Activated CD8-positive, alpha-beta T cell treated with anti-CD3 and anti-CD28 coated beads for 36 hours (primary cell): Measurements from ENCODE around the gene ANXA6. TPM values are rescaled to one million over a fixed set of nuclear protein-coding genes. Genes with fewer than 3 reads are reported as not detected.

Experiments
- ATAC-seq: fragments of 200-7000 bp; cut with Tn5 transposase; one replicate; pipeline ENCODE4 v1.10.0; 2021; ENCODE audit warnings: mild to moderate bottlenecking, moderate library complexity
- CTCF ChIA-PET: fragments of 350-600 bp; sonication (Branson Sonifier 250); formaldehyde crosslinking; loops from one replicate; lab custom pipeline; 2021; ENCODE audit warnings: antibody characterized with exemption; lab: Charles Lee
- POLR2A ChIA-PET: fragments of 350-600 bp; sonication (Branson Sonifier 250); formaldehyde crosslinking; loops from one replicate; lab custom pipeline; 2021; ENCODE audit warnings: antibody characterized with exemption; lab: Charles Lee
- DNase-seq: peaks from one replicate; pipeline ENCODE4 v3.0.0-alpha.2; 2020
- H3K27ac Mint-ChIP-seq: one replicate; pipeline ENCODE4 v1.8.0; 2021; ENCODE audit warnings: mild to moderate bottlenecking, mixed read lengths
- H3K27me3 Mint-ChIP-seq: one replicate; pipeline ENCODE4 v1.8.0; 2021; ENCODE audit warnings: mixed read lengths
- H3K36me3 Mint-ChIP-seq: one replicate; pipeline ENCODE4 v1.8.0; 2021; ENCODE audit warnings: low read depth, mixed read lengths
- H3K4me1 Mint-ChIP-seq: one replicate; pipeline ENCODE4 v1.8.0; 2021; ENCODE audit warnings: low read depth, mixed read lengths
- H3K4me3 Mint-ChIP-seq: one replicate; pipeline ENCODE4 v1.8.0; 2021; ENCODE audit warnings: mild to moderate bottlenecking, moderate library complexity, mixed read lengths
- H3K9me3 Mint-ChIP-seq: one replicate; pipeline ENCODE4 v1.8.0; 2021; ENCODE audit warnings: mixed read lengths
- CTCF ChIP-seq: fragments of 200-600 bp; IDR thresholded peaks from one replicate; pipeline ENCODE4 v1.8.0; 2022; ENCODE audit warnings: antibody characterized with exemption, mild to moderate bottlenecking
- intact Hi-C: fragments of 100-400 bp; cut with micrococcal nuclease; formaldehyde crosslinking; loops from one replicate; pipeline ENCODE4 v1.10.0; 2022
- total RNA-seq, 2 experiments: library from RNA; stranded (reverse); gene quantifications; one replicate each; pipeline ENCODE4 v1.2.3, GENCODE V29; 2021

Gene ANXA6
- total RNA-seq, 2 experiments from 2014 or later = 328 to 336 TPM

- H3K27ac Mint-ChIP-seq = peak overlapping the region; percentile 17
- DNase-seq = no peak
- H3K27me3 Mint-ChIP-seq = no peaks in the 10 kb centered on the region
- CTCF ChIA-PET = interaction anchor here (1.2 to 8.3 kb wide), 4 partner anchors 8 to 95 kb away, joined by 3 to 114 read pairs (median 56); no protein-coding TSS in a partner anchor
- POLR2A ChIA-PET = interaction anchor here (1.3 kb wide), 1 partner anchor 18 kb away, joined by 3 read pairs; no protein-coding TSS in a partner anchor
- intact Hi-C loops = no loop called here
- H3K9me3 Mint-ChIP-seq = no peaks in the 10 kb centered on the region
- no peak for ATAC-seq
- no peak for TF ChIP-seq CTCF
- peaks cover 62% of the 10 kb centered on the region for H3K36me3 Mint-ChIP-seq
- peaks cover 95% of the 10 kb centered on the region for H3K4me1 Mint-ChIP-seq
- no peak overlapping the region for H3K4me3 Mint-ChIP-seq
These were observed 10.5 kb downstream of the ANXA6 start for GRCh38 chr5:151147033-151147432.

- ChIA-PET POLR2A (interaction anchor here (1.2 to 1.6 kb wide), 2 partner anchors 20 to 22 kb away, joined by 3 to 4 read pairs; no protein-coding TSS in a partner anchor), CTCF (interaction anchor here (0.7 to 1.9 kb wide), 4 partner anchors 19 to 94 kb away, joined by 3 to 11 read pairs (median 5); no protein-coding TSS in a partner anchor)
- Mint-ChIP-seq H3K27me3 (no peaks in the 10 kb centered on the region), H3K4me3 (no peak overlapping the region), H3K36me3 (peaks cover 69% of the 10 kb centered on the region), H3K27ac (peak overlapping the region; percentile 31), H3K4me1 (peaks cover 95% of the 10 kb centered on the region), H3K9me3 (no peaks in the 10 kb centered on the region)
- no peak for ATAC-seq
- intact Hi-C loops = no loop called here
- DNase-seq = no peak
- no peak for TF ChIP-seq CTCF
These were observed 11.5 kb downstream of the ANXA6 start for GRCh38 chr5:151146061-151146460.

- no peaks in the 10 kb centered on the region for H3K9me3 Mint-ChIP-seq
- POLR2A ChIA-PET = interaction anchor here (0.6 to 1.6 kb wide), 3 partner anchors 12 to 23 kb away, joined by 3 to 4 read pairs (median 4); no protein-coding TSS in a partner anchor
- no peak for DNase-seq
- TF ChIP-seq CTCF = no peak
- H3K27me3 Mint-ChIP-seq = no peaks in the 10 kb centered on the region
- peaks cover 69% of the 10 kb centered on the region for H3K36me3 Mint-ChIP-seq
- intact Hi-C loops = no loop called here
- no peak overlapping the region for H3K4me3 Mint-ChIP-seq
- CTCF ChIA-PET = interaction anchor here (1.9 to 5.0 kb wide), 3 partner anchors 12 to 93 kb away, joined by 6 to 49 read pairs (median 8); partner anchors contain the start of gene ANXA6
- no peak for ATAC-seq
- peaks cover 94% of the 10 kb centered on the region for H3K4me1 Mint-ChIP-seq
- H3K27ac Mint-ChIP-seq = no peak overlapping the region
These were observed 12.7 kb downstream of the ANXA6 start for GRCh38 chr5:151144922-151145321.

GRCh38 chr5:151144275-151144674 is 13.3 kb downstream of the ANXA6 start:
- CTCF ChIA-PET = interaction anchor here (0.9 to 11.4 kb wide), 4 partner anchors 10 to 20 kb away, joined by 4 to 149 read pairs (median 28); partner anchors contain the start of gene ANXA6
- intact Hi-C loops = no loop called here
- peaks cover 73% of the 10 kb centered on the region for H3K36me3 Mint-ChIP-seq
- H3K27ac Mint-ChIP-seq = peak overlapping the region; percentile 53
- peaks cover 93% of the 10 kb centered on the region for H3K4me1 Mint-ChIP-seq
- DNase-seq (peak; percentile 39), ATAC-seq (no peak)
- no peaks in the 10 kb centered on the region for H3K9me3 Mint-ChIP-seq
- no peak overlapping the region for H3K4me3 Mint-ChIP-seq
- POLR2A ChIA-PET = no interaction called here
- H3K27me3 Mint-ChIP-seq = no peaks in the 10 kb centered on the region
- no peak for TF ChIP-seq CTCF

- Mint-ChIP-seq H3K27me3 (no peaks in the 10 kb centered on the region), H3K9me3 (no peaks in the 10 kb centered on the region), H3K4me3 (no peak overlapping the region), H3K27ac (peak overlapping the region; percentile 53), H3K36me3 (peaks cover 75% of the 10 kb centered on the region), H3K4me1 (peaks cover 94% of the 10 kb centered on the region)
- no peak for ATAC-seq
- intact Hi-C loops = no loop called here
- POLR2A ChIA-PET = no interaction called here
- no peak for DNase-seq
- TF ChIP-seq CTCF = no peak
- CTCF ChIA-PET = interaction anchor here (0.9 to 11.4 kb wide), 5 partner anchors 11 to 95 kb away, joined by 4 to 149 read pairs (median 11); partner anchors contain the start of gene ANXA6
These were observed 13.9 kb downstream of the ANXA6 start for GRCh38 chr5:151143645-151144044.
